Measurements from ENCODE around the gene PSIP1. TPM values are rescaled to one million over a fixed set of nuclear protein-coding genes. Genes with fewer than 3 reads are reported as not detected.

Gene PSIP1
- total and polyA plus RNA-seq, 2 of the 4 experiments (the other 2 are of a cell fraction) = 21.8 to 27.2 TPM

DNA sequence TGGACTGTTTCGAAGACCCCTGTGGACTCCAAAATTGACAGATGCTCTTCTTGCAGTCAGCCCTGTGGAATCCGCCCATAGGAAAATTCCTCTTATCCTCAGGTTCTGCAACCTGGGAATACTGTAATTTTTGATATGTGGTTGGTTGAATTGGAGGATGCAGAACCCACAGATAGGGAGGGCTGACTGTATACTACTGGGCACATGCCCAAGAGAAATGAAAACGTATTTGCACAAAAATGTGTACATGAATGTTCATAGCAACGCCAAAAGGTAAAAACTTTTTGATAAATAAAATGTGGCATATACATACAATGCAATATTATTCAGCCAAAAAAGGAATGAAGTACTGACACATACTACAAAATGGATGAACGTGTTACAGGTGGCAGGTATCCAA is 90.0 kb downstream of the PSIP1 start:
- H3K4me1 ChIP-seq (ENCODE audit: control insufficient read depth, insufficient read depth, low read length) = peaks cover 3% of the 10 kb centered on the region
- H2BK120ac ChIP-seq (ENCODE audit: low read depth, low read length) = no peak overlapping the region
- CTCF ChIA-PET = interaction anchor here (0.6 kb wide), 1 partner anchor 185 kb away, joined by 4 read pairs; no protein-coding TSS in a partner anchor
- H4K20me1 ChIP-seq (ENCODE audit: insufficient read depth, low read length) = peaks cover 8% of the 10 kb centered on the region; the same call in 1 of the 2 replicates
- TF ChIP-seq MXI1 (IDR thresholded peaks at IDR 0.05; ENCODE audit: borderline replicate concordance, low read depth, low read length) (no peak), ELK1 (IDR thresholded peaks at IDR 0.05; ENCODE audit: borderline replicate concordance, low read depth, low read length) (no peak), SMC3 (IDR thresholded peaks at IDR 0.05; ENCODE audit: low read depth, low read length) (no peak), RCOR1 (IDR thresholded peaks at IDR 0.05; ENCODE audit: insufficient replicate concordance, low read length) (no peak), CHD1 (IDR thresholded peaks at IDR 0.05; ENCODE audit: low read depth, low read length) (no peak), CTCF (conservative IDR thresholded peaks at IDR 0.05; ENCODE audit: low read depth, low read length) (no peak), CEBPB (IDR thresholded peaks at IDR 0.05; ENCODE audit: low read depth, low read length) (no peak), MAZ (IDR thresholded peaks at IDR 0.05; ENCODE audit: borderline replicate concordance, low read depth, low read length) (no peak), MAFK (IDR thresholded peaks at IDR 0.05; ENCODE audit: low read depth, low read length) (no peak), FOS (IDR thresholded peaks at IDR 0.05; ENCODE audit: low read depth, low read length) (no peak), BHLHE40 (IDR thresholded peaks at IDR 0.05; ENCODE audit: low read depth, low read length) (no peak)
- TF ChIP-seq, protein P1, sequence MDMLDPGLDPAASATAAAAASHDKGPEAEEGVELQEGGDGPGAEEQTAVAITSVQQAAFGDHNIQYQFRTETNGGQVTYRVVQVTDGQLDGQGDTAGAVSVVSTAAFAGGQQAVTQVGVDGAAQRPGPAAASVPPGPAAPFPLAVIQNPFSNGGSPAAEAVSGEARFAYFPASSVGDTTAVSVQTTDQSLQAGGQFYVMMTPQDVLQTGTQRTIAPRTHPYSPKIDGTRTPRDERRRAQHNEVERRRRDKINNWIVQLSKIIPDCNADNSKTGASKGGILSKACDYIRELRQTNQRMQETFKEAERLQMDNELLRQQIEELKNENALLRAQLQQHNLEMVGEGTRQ (IDR thresholded peaks at IDR 0.05; ENCODE audit: low read depth, low read length) = no peak
- no peak overlapping the region for H3K27ac ChIP-seq (ENCODE audit: insufficient read depth, low read length)
- H3K27me3 ChIP-seq (ENCODE audit: control insufficient read depth, insufficient read depth, low read length) = no peaks in the 10 kb centered on the region
- no peak overlapping the region for H2AK5ac ChIP-seq (ENCODE audit: low read depth, low read length)
- H2AFZ ChIP-seq (replicated peaks; ENCODE audit: low read length, poor library complexity) = no peak overlapping the region
- DNase-seq (peak; percentile 58), ATAC-seq (ENCODE audit: low read depth) (no peak)
- no peak overlapping the region for H2BK15ac ChIP-seq (ENCODE audit: low read depth, low read length)
- no peaks in the 10 kb centered on the region for H3K9me3 ChIP-seq (ENCODE audit: control insufficient read depth, insufficient read depth, low read length)
- no peak overlapping the region for H3K56ac ChIP-seq (ENCODE audit: extremely low read depth, insufficient read depth, low read length)
- peaks cover 9 to 24% of the 10 kb centered on the region in 2 experiments; a peak in 3 of 4 replicates for H3K79me1 ChIP-seq (ENCODE audit: low read depth in 1 of 2, low read length in 2 of 2)
- H3K9ac ChIP-seq (ENCODE audit: low read depth, low read length) = no peak overlapping the region
- no peak overlapping the region for H3K4ac ChIP-seq (ENCODE audit: low read depth, low read length)
- intact Hi-C loops (cut with micrococcal nuclease) (no loop called here), in situ Hi-C loops (cut with MboI; ENCODE audit: low sequenced_read_pairs) (no loop called here), dilution Hi-C loops (cut with HindIII; ENCODE audit: low sequenced_read_pairs, unreplicated experiment) (no loop called here)
- H3K36me3 ChIP-seq (ENCODE audit: control insufficient read depth, insufficient read depth, low read length) = peaks cover 7% of the 10 kb centered on the region
- no peak overlapping the region for H3K18ac ChIP-seq (ENCODE audit: low read depth, low read length)
- no TSS peak for BruUV-seq (replicated peaks)
- H2BK5ac ChIP-seq (ENCODE audit: low read depth, low read length, poor library complexity, severe bottlenecking) = no peak overlapping the region
- H3K14ac ChIP-seq (replicated peaks; ENCODE audit: low read depth, low read length) = no peak overlapping the region
- H2BK20ac ChIP-seq (ENCODE audit: low read depth, low read length) = no peak overlapping the region
- H4K5ac ChIP-seq (ENCODE audit: low read depth, low read length) = no peak overlapping the region
- no peak overlapping the region for H2AK9ac ChIP-seq (replicated peaks; ENCODE audit: low read depth, low read length, poor library complexity)
- no peak overlapping the region for H3K23ac ChIP-seq (ENCODE audit: low read depth, low read length)
- H3K4me3 ChIP-seq (ENCODE audit: insufficient read depth, low read depth, low read length) = no peak overlapping the region
- WGBS, 2 experiments (ENCODE audit: extremely low coverage in 2 of 2, insufficient read length in 1 of 2) = no CpG with 5 or more reads among the region's 5 CpGs
- H3K9me1 ChIP-seq (ENCODE audit: insufficient read depth, low read length) = peaks cover 7% of the 10 kb centered on the region
- no peak overlapping the region for H4K91ac ChIP-seq (ENCODE audit: insufficient read depth, low read depth, low read length)
- H3K4me2 ChIP-seq (ENCODE audit: low read depth, low read length) = no peak overlapping the region
- H4K8ac ChIP-seq (ENCODE audit: low read depth in 2 of 2, low read length in 2 of 2) = no peak overlapping the region
- POLR2A ChIA-PET (ENCODE audit: unreplicated experiment) = interaction anchor here (0.6 kb wide), 2 partner anchors 17 to 130 kb away, joined by 7 to 10 read pairs; no protein-coding TSS in a partner anchor
